ENCODE data around the gene NSD1. TPM values are rescaled to one million over a fixed set of nuclear protein-coding genes. Genes with fewer than 3 reads are reported as not detected.
"Not testable (repeated sequence)": the region's sequence is repeated elsewhere in the genome, so short reads cannot be mapped to it uniquely, and the experiment has no call there.

The NSD1 gene
- total and polyA plus RNA-seq, 2 of the 8 experiments (the other 6 are each of a cell fraction or from before 2014, with no cell fraction given): 22.8 to 168 TPM

- not testable (repeated sequence) for H3K23me2 ChIP-seq (ENCODE audit: low read depth, low read length); H2BK120ac ChIP-seq (replicated peaks; ENCODE audit: low read depth, low read length); H3K36me3 ChIP-seq (ENCODE audit: control insufficient read depth in 2 of 4, insufficient read depth in 4 of 4, low read length in 3 of 4); H3K4ac ChIP-seq (replicated peaks; ENCODE audit: insufficient read length, low read depth, low read length); DNase-seq (ENCODE audit: low read depth in 1 of 2, low spot score in 2 of 2); H3K27ac ChIP-seq (ENCODE audit: low read depth, low read length); H4K8ac ChIP-seq (ENCODE audit: extremely low read depth, insufficient read depth, low read length); FAIRE-seq; H2AFZ ChIP-seq (ENCODE audit: low read length); H3K23ac ChIP-seq (ENCODE audit: insufficient read length); H3K56ac ChIP-seq (replicated peaks; ENCODE audit: insufficient read length, low read depth, low read length); H2AK5ac ChIP-seq (ENCODE audit: low read depth, low read length); H3K9me3 ChIP-seq (ENCODE audit: insufficient read depth in 2 of 2, low read depth in 1 of 2, low read length in 1 of 2); H3K4me3 ChIP-seq (ENCODE audit: extremely low read depth in 1 of 4, insufficient read depth in 2 of 4, low read depth in 3 of 4, low read length in 4 of 4); H3K18ac ChIP-seq (ENCODE audit: extremely low read depth, low read length); H2BK20ac ChIP-seq (ENCODE audit: low read length); H3K27me3 ChIP-seq (replicated peaks in 1 of 4; ENCODE audit: control insufficient read depth in 3 of 4, extremely low read depth in 1 of 4, insufficient read depth in 3 of 4, low read length in 3 of 4); H2BK5ac ChIP-seq (ENCODE audit: low read depth, low read length); H3K9ac ChIP-seq (replicated peaks in 1 of 4; ENCODE audit: extremely low read depth in 1 of 4, low read depth in 3 of 4, low read length in 3 of 4); H2BK15ac ChIP-seq (ENCODE audit: low read length); H4K5ac ChIP-seq (ENCODE audit: insufficient read length, low read depth, low read length); H4K91ac ChIP-seq (replicated peaks; ENCODE audit: insufficient read length, low read length); H3K4me2 ChIP-seq (ENCODE audit: insufficient read depth in 1 of 2, low read depth in 2 of 2, low read length in 2 of 2); H2BK12ac ChIP-seq (ENCODE audit: low read depth, low read length); H3K4me1 ChIP-seq (replicated peaks in 1 of 4; ENCODE audit: control insufficient read depth in 3 of 4, insufficient read depth in 4 of 4, low read length in 3 of 4); H3K14ac ChIP-seq (ENCODE audit: insufficient read length); H4K20me1 ChIP-seq (replicated peaks in 1 of 2; ENCODE audit: control insufficient read depth in 1 of 2, insufficient read depth in 2 of 2, low read length in 2 of 2)
- peaks cover 6 to 56% of the 10 kb centered on the region in 2 experiments for H3K79me2 ChIP-seq (ENCODE audit: control insufficient read depth in 1 of 2, insufficient read depth in 2 of 2, low read length in 2 of 2)
- H3K79me1 ChIP-seq (ENCODE audit: low read depth, low read length): peaks cover 14% of the 10 kb centered on the region
- ChIA-PET POLR2A (ENCODE audit: partially characterized antibody) (interaction anchor here (1.5 kb wide), 1 partner anchor 8 kb away, joined by 8 read pairs; the partner anchor contains the start of gene LMAN2), CTCF (ENCODE audit: partially characterized antibody) (interaction anchor here (1.4 to 1.7 kb wide), 2 partner anchors 23 to 30 kb away, joined by 4 to 5 read pairs; no protein-coding TSS in a partner anchor)
- WGBS, 2 experiments (ENCODE audit: extremely low coverage in 1 of 2, insufficient coverage in 1 of 2, insufficient read length in 1 of 2, insufficient replicate concordance in 2 of 2, low coverage in 1 of 2, low lambda C conversion rate in 2 of 2, missing lambda C conversion rate in 1 of 2): 94% methylated on average over 14 of the region's 14 CpGs; no CpG with 5 or more reads in 1 of the 2 experiments
Measured at GRCh38 chr5:177343000-177343399, 209.4 kb downstream of the NSD1 start.
